Measurements from ENCODE around the gene ALG1.

DNA sequence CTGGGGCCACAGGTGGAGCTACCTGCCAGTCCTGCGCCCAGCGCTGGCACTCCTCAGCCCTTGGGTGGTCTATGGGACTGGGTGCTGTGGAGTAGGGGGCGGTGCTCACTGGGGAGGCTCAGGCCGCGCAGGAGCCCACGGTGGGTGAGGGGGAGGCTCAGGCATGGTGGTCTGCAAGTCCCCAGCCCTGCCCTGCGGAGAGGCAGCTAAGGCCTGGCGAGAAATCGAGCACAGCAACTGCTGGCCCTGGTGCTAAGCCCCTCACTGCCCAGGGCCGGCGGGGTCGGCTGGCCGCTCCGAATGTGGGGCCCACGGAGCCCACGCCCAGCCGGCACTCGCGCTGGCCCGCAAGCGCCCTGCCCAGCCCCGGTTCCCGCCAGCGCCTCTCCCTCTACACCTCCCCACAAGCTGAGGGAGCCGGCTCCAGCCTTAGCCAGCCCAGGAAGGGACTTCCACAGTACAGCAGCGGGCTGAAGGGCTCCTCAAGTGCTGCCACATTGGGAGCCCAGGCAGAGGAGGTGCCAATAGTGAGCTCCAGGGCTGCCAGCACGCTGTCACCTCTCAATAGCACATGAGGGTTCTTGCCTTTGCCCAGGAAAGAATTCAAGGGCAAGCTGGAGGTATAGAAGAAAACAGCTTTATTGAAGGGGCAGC lies 37.0 kb downstream of the ALG1 start:
- TF ChIP-seq, protein P1, sequence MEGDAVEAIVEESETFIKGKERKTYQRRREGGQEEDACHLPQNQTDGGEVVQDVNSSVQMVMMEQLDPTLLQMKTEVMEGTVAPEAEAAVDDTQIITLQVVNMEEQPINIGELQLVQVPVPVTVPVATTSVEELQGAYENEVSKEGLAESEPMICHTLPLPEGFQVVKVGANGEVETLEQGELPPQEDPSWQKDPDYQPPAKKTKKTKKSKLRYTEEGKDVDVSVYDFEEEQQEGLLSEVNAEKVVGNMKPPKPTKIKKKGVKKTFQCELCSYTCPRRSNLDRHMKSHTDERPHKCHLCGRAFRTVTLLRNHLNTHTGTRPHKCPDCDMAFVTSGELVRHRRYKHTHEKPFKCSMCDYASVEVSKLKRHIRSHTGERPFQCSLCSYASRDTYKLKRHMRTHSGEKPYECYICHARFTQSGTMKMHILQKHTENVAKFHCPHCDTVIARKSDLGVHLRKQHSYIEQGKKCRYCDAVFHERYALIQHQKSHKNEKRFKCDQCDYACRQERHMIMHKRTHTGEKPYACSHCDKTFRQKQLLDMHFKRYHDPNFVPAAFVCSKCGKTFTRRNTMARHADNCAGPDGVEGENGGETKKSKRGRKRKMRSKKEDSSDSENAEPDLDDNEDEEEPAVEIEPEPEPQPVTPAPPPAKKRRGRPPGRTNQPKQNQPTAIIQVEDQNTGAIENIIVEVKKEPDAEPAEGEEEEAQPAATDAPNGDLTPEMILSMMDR (conservative IDR thresholded peaks at IDR 0.05): no peak
- TF ChIP-seq ZFX (IDR thresholded peaks at IDR 0.05): no peak
